Type B pancreatic cell (in vitro differentiated cells): ENCODE results near the gene DYNLT4. TPM values are rescaled to one million over a fixed set of nuclear protein-coding genes. Genes with fewer than 3 reads are reported as not detected.

Experiments
- DNase-seq: peaks from one replicate; pipeline ENCODE4 v3.0.0; 2021; ENCODE audit warnings: mixed read lengths; ENCODE audit not compliant: unreplicated experiment; ENCODE audit errors: extremely low spot score
- H3K27ac Mint-ChIP-seq: 2 replicates; pipeline ENCODE4 v1.8.0; 2021; ENCODE audit warnings: mild to moderate bottlenecking, mixed read lengths
- H3K27me3 Mint-ChIP-seq: 2 replicates; pipeline ENCODE4 v1.8.0; 2021; ENCODE audit warnings: mixed read lengths
- H3K36me3 Mint-ChIP-seq: 2 replicates; pipeline ENCODE4 v1.8.0; 2021; ENCODE audit warnings: mixed read lengths
- H3K4me1 Mint-ChIP-seq: one replicate; pipeline ENCODE4 v1.8.0; 2021; ENCODE audit warnings: mixed read lengths; ENCODE audit not compliant: unreplicated experiment
- H3K4me3 Mint-ChIP-seq: 2 replicates; pipeline ENCODE4 v1.8.0; 2021; ENCODE audit warnings: mild to moderate bottlenecking, mixed read lengths
- H3K9me3 Mint-ChIP-seq: 2 replicates; pipeline ENCODE4 v1.8.0; 2021; ENCODE audit warnings: mixed read lengths
- CTCF ChIP-seq: fragments of 200-600 bp; sonication (generic); conservative IDR thresholded peaks from 2 replicates; pipeline ENCODE4 v1.5.0; 2021; ENCODE audit warnings: antibody characterized with exemption, mild to moderate bottlenecking
- total RNA-seq: library from RNA; stranded (reverse); gene quantifications from 2 replicates; pipeline ENCODE4 v1.2.1, GENCODE V29; 2021; ENCODE audit warnings: low replicate concordance

Gene DYNLT4
- total RNA-seq, 1 donor from 2014 or later: 1.1 TPM

GRCh38 chr1:44760876-44761275 lies 46.3 kb downstream of the DYNLT4 start:
- H3K9me3 Mint-ChIP-seq: no peaks in the 10 kb centered on the region
- H3K27ac Mint-ChIP-seq: no peak overlapping the region
- peaks cover 17% of the 10 kb centered on the region for H3K36me3 Mint-ChIP-seq
- no peak overlapping the region for H3K4me3 Mint-ChIP-seq
- no peak for TF ChIP-seq CTCF
- H3K4me1 Mint-ChIP-seq: no peaks in the 10 kb centered on the region
- DNase-seq: no peak
- H3K27me3 Mint-ChIP-seq: no peaks in the 10 kb centered on the region

- no peaks in the 10 kb centered on the region for H3K4me1 Mint-ChIP-seq
- H3K4me3 Mint-ChIP-seq: no peak overlapping the region
- H3K27ac Mint-ChIP-seq: no peak overlapping the region
- H3K9me3 Mint-ChIP-seq: no peaks in the 10 kb centered on the region
- H3K27me3 Mint-ChIP-seq: no peaks in the 10 kb centered on the region
- peaks cover 17% of the 10 kb centered on the region for H3K36me3 Mint-ChIP-seq
- DNase-seq: no peak
- TF ChIP-seq CTCF: no peak
These were observed 48.1 kb downstream of the DYNLT4 start for GRCh38 chr1:44759077-44759476.

GRCh38 chr1:44757420-44757819 lies 49.7 kb downstream of the DYNLT4 start:
- Mint-ChIP-seq H3K27me3 (no peaks in the 10 kb centered on the region), H3K36me3 (peaks cover 5% of the 10 kb centered on the region), H3K4me1 (no peaks in the 10 kb centered on the region), H3K9me3 (no peaks in the 10 kb centered on the region), H3K4me3 (no peak overlapping the region), H3K27ac (no peak overlapping the region)
- DNase-seq: no peak
- TF ChIP-seq CTCF: no peak

Other genes with a start within 250 kb of the DYNLT4 start
- 6.6 and 9.1 TPM in 2 replicates for gene TMEM53, start 132.9 kb downstream of the DYNLT4 start, total RNA-seq
- gene ARMH1, start 132.6 kb downstream of the DYNLT4 start, total RNA-seq: 5.5 and 11.6 TPM in 2 replicates
- gene RNU5D-1, start 76.2 kb downstream of the DYNLT4 start, total RNA-seq: not detected in 2 replicates
- gene KIF2C, start 67.5 kb downstream of the DYNLT4 start, total RNA-seq: 17.4 and 56.5 TPM in 2 replicates
- gene RPS8, start 31.8 kb downstream of the DYNLT4 start, total RNA-seq: 2,494 and 2,620 TPM in 2 replicates
- gene BEST4, start 19.2 kb downstream of the DYNLT4 start, total RNA-seq: 0.48 and 0.99 TPM in 2 replicates
- gene PLK3, start 7.0 kb downstream of the DYNLT4 start, total RNA-seq: 18.5 and 39.1 TPM in 2 replicates
- 7.0 and 10.3 TPM in 2 replicates for gene BTBD19, start 1.2 kb upstream of the DYNLT4 start, total RNA-seq
- gene PTCH2, start 35.9 kb upstream of the DYNLT4 start, total RNA-seq: 1.6 and 3.4 TPM in 2 replicates
- gene EIF2B3, start 179.2 kb upstream of the DYNLT4 start, total RNA-seq: 16.1 and 21.9 TPM in 2 replicates
- gene HECTD3, start 204.0 kb upstream of the DYNLT4 start, total RNA-seq: 33.9 and 45.7 TPM in 2 replicates
- gene UROD, start 204.9 kb upstream of the DYNLT4 start, total RNA-seq: 49.4 and 84.7 TPM in 2 replicates